Midbrain (tissue), 1 donor: ENCODE measurements around the gene UBXN7.
"Not testable (repeated sequence)": the region's sequence is repeated elsewhere in the genome, so short reads cannot be mapped to it uniquely, and the experiment has no call there.

Experiments
- DNase-seq: peaks from one replicate; lab custom pipeline; 2025; lab: John Stamatoyannopoulos, UW

UBXN7 gene, protein sequence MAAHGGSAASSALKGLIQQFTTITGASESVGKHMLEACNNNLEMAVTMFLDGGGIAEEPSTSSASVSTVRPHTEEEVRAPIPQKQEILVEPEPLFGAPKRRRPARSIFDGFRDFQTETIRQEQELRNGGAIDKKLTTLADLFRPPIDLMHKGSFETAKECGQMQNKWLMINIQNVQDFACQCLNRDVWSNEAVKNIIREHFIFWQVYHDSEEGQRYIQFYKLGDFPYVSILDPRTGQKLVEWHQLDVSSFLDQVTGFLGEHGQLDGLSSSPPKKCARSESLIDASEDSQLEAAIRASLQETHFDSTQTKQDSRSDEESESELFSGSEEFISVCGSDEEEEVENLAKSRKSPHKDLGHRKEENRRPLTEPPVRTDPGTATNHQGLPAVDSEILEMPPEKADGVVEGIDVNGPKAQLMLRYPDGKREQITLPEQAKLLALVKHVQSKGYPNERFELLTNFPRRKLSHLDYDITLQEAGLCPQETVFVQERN

DNA sequence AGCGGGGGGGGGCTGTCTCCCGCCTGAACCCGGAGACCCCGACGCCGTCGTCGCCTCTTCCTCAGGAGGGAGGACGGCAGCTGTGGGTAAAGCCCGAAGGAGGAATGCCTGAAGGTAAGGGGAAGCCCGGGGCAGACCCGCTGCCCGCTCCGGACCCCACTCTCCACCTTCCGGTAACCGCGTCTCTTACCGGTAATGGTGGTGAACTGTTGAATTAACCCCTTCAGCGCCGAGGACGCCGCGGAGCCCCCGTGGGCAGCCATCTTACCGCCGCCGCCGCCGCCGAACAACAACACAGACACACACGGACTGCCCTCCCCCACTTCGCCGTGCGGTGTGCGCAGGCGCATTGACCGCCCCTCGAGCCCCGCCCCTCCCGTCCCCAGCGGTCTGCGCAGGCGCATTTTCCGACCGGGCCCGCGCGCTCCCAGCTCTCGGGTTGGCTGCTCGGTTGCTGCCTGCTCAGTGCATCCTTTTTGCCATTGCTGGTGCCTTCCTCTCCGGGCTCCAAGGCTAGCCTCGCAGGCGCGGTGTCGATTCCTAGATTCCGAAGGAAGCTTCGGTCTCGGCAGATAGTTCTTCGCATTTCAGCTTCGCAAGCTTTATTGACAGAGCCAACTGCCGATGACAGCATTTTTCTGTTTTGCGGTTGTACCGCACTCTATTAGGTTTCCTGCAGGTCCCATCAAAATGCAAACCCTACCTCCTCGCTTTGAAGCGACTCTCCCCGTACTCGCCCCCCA lies at the start of gene UBXN7:
Gene UBXN7, minus strand, starts transcription at position 291 of the 743 bp plus-strand sequence. Its CDS starts 28 bp downstream, at position 263.
- peak; percentile 96 for DNase-seq

DNA sequence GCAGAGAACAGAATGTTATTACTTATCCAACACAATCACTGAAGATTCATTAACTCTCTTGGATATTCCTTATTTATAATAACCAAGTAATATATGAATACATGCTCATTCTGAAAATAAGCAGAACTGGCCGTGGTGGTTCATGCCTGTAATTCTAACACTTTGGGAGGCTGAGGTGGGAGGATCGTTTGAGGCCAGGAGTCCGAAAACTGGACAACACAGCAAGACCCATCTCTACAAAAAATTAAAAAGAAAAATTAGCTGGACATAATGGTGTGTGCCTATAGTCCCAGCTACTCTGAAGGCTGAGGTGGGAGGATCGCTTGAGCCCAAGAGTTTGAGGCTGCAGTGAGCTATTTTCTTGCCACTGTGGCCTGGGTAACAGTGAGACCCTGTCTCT lies 45.5 kb upstream of the UBXN7 start:
- no peak for DNase-seq

DNA sequence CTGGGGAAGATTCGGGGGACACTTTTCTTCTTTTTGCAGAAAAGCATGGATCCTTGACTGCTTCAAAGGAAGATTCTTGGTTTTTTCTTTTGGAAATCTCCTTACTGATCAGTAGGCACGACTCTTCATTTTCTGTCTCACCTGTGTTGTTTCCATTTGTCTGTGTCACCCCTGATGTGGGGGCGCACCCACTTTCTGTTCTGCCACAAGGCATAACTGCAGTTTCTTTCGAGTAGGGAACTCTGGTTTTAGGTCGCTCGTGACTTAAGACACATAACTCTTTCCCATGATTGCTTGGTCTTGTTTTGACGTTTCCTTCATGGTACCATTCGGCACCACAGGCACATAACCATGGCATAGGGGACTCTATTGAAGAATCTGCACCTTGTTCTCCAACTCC lies 40.1 kb upstream of the UBXN7 start:
- DNase-seq, result no peak

DNA sequence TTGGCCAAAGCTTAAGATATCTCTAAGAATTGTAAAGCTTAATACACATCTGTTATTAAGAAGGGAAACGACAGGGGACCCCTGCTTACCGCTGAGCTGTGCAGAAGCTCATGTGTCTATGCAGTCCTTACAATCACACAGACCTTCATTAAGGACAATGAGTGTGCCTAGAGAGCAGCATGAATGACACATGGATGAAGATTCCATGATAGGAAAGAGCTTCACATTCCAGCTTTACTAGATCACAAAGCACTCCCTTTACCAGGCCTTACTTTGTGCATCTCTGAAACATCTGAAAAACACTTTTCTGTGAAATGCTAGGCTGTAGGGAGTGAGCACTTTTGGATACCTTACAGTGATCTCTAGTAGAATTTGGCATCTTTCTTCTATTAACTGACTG lies 39.3 kb upstream of the UBXN7 start:
- no peak for DNase-seq

DNA sequence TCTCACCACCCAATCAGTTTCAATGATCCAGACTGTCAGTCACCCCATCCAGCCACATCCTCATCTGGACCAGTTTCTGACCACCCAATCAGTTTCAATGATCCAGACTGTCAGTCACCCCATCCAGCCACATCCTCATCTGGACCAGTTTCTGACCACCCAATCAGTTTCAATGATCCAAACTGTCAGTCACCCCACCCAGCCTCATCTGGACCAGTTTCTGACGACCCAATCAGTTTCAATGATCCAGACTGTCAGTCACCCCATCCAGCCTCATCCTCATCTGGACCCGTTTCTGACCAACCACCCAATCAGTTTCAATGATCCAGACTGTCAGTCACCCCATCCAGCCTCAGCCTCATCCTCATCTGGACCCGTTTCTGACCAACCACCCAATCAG lies 38.0 kb upstream of the UBXN7 start:
- DNase-seq, result not testable (repeated sequence)

DNA sequence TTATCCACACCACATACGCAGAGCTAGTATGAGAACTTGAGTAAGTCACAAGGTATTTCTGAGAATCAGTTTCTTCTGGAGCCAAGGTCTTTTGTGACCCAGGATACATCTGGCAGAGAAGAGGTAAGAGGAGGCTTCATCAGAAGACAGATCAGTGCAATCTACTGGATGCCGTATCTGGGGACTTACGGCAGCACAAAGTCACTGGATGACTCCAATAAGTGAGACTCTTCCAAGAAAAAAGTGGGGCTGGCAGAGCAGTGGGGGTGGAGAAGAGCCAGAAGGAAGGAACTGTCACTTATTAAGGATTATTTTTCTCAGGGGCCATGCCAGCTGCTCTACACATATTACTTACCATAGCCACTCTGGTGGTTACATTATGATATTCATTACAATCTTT lies 31.6 kb upstream of the UBXN7 start:
- no peak for DNase-seq

DNA sequence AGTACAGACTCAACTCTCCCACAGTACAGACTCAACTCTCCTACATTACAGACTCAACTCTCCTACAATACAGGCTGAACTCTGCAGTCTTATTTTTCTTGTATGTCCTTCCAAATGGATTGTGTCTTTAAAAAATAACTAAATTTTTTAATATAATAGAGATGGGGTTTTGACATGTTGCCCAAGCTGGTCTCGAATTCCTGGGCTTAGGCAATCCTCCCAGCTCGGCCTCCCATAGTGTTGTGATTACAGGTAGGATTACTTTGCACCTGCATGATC lies 31.2 kb upstream of the UBXN7 start:
- DNase-seq, result no peak

DNA sequence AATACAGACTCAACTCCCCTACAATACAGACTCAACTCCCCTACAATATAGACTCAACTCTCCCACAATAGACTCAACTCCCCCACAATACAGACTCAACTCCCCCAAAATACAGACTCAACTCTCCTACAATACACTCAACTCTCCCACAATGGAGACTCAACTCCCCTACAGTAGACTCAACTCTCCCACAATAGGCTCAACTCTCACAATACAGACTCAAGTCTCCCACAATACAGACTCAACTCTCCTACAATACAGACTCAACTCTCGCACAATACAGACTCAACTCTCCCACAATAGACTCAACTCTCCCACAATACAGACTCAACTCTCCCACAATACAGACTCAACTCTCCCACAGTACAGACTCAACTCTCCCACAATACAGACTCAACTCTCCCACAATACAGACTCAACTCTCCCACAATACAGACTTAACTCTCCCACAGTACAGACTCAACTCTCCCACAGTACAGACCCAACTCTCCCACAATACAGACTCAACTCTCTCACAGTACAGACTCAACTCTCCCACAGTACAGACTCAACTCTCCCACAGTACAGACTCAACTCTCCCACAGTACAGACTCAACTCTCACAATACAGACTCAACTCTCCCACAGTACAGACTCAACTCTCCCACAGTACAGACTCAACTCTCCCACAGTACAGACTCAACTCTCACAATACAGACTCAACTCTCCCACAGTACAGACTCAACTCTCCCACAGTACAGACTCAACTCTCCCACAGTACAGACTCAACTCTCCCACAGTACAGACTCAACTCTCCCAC lies 30.7 kb upstream of the UBXN7 start:
- DNase-seq, result not testable (repeated sequence)

DNA sequence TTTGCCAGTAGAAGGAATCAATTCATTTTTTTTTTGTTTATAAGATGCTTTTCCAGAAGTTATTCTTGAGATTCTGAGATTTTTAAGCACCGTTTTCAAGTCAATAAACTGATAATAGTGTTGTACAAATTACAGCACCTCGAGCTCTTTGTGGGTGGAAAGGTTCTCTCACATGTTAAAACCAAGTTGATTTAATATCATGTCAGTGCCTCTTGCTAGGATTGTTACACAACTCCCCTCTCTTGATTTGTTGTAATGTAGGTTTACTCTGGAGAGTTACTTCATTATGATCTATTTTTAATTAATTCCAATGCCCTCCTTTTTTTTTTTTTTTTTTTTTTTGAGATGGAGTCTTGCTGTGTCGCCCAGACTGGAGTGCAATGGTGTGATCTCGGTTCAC lies 25.8 kb upstream of the UBXN7 start:
- no peak for DNase-seq

DNA sequence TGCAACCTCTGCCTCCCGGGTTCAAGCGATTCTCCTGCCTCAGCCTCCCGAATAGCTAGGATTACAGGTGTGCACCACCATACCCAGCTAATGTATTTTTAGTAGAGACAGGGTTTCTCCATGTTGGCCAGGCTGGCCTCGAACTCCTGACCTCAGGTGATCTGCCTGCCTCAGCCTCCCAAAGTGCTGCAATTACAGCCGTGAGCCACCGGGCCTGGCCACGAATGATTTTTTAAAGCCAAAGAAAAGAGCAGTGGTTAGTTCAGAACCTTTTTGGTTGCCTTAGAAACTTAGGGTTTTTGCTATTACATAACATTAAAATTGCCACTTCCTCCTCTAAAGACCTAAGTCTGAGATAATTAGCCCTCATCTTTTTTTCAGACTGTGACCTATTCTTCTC lies 25.2 kb upstream of the UBXN7 start:
- DNase-seq, result not testable (repeated sequence)

DNA sequence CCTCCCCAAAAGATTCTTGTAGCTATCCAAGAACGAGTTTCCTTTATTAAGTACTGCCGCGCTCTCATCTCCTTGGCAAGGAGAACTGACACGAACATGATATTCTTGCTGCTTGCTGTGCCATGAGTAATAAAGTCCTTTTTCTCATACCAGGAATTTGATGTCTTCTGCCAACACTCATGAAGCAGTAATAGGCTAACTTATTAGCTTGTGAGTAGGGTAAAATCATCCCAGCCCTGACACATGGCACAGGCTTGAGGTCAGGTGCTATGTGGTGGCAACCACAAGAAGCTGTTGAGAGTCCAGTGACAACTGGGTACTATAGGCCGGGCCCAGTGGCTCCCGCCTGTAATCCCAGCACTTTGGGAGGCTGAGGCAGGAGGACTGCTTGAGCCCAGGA lies 22.7 kb upstream of the UBXN7 start:
- DNase-seq, result no peak

DNA sequence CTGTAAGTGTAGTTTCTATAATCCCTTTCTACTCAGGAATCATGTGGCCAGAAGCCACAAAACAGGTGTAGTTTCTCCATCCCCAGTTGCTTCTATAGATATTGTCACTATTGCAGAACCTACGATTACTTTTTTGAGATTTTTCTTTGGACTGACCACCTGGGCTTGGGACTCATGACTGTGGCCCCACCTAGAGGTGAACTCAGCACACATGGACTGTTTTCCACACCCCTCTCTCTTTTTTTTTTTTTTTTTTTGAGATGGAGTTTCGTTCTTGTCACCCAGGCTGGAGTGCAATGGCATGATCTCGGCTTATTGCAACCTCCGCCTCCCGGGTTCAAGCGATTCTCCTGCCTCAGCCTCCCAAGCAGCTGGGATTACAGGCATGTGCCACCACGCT lies 13.2 kb upstream of the UBXN7 start:
- DNase-seq, result not testable (repeated sequence)

DNA sequence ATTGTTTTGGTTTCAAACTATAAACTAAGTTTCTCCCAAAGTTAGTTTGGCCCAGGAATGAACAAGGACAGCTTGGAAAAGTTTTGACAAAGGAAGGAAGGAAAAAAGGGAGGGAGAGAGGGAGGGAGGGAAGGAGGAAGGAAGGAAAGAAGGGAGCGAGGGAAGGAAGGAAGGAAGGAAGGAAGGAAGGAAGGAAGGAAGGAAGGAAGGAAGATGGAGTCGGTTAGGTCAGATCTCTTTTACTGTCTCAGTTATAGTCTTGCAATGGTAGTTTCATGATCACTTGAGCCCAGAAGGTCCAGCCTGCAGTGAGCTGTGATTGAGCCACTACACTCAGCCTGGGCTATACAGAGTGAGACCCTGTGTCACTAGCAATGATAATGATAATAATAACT lies 12.3 kb upstream of the UBXN7 start:
- no peak for DNase-seq

DNA sequence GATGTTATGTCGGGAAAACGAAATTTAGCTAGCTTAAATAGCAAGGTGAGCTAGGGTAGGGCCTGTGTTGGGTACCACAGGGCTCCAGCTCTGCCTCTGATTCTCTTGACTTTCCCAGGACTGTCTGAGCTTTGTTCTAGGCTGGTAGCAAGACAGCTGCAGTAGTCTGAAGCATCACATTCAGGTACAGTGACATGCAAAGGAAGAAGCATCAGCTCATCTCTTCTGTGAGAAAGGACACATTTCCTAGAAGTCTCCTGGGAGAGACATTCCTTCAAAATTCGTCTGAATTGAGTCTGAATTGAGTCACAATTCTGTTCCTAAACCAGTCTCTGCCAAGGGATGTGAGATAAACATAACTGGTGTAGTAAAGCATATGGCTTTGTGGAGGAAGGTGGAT lies 8.5 kb upstream of the UBXN7 start:
- no peak for DNase-seq

DNA sequence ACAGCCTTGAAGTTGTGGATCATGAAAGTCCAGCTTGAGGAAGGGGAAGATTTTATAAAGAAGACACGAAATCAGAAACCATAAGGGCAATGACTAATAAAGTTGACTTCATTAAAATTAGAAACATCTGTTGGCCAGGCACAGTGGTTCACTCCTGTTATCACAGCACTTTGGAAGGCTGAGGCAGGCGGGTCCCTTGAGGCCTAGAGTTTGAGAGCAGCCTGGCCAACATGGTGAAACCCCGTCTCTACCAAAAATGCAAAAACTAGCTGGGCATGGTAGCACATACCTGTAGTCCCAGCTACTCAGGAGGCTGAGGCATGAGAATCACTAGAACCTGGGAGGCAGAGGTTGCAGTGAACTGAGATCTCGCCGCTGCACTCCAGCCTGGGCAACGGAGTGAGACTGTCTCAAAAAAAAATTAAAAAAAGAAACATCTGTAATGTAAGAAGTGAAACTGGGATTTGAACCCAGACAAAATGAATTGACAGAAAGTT lies 7.9 kb upstream of the UBXN7 start:
- DNase-seq, result no peak

DNA sequence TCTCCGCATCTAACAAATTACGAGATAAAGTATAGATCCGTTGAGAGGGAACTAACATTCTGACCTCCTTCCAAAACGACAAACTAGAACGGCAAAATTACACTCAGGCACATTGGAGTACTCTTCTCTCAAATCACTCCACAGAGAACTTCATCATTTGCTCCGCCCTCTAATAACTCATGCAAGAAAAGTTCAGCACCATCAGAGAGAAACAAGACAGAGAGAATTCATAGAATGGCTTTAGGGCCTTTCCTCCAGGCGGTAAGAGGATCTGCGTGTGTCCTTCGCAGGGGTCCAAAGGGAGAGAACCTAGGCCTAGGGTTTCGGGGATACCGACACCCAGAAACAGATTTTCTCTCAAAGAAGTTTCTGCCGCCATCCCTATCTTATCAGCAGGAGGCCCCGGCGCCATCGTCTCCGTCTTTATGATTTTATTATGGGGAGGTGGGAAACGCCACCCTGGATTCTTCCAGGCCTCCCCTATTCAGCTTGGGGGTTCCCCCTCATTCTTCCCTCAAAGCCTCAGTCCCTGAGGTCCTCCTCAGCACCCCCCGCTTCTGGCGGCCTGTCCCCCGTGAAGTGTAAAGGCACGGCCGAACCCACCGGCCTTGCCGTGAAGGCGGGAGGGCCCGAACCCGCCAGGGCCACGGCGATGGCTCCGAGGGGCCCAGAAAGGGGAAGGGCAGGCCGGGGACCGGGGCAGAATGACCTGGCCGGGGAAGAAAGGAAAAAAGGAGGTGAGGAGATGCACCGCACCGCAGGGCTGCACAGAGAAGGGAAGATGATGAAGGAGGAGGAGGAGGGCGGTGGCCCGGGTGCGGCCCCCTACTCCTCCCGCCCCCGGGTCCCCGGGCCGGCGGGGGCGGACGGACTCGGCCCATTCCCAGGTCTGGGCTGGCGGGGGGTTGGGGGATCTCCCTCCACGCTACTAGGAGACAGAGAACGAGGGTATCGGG lies 768 bp downstream of the UBXN7 start:
- DNase-seq, result peak; percentile 30

DNA sequence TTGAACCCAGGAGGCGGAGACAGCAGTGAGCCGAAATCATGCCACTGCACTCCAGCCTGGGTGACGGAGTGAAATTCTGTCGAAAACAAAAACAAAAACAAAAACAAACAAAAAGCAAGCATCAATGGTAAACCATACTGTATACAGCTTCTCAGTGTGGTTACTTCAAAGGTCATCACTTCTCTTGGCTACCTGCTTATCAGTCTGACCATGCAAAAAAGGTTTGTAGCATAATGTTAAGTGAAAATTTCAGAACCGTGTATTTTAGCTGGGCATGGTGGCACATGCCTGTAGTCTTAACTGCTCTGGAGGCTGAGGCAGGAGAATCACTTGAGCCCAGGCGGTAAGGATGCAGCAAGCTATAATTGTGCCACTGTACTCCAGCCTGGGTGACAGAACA lies 4.2 kb downstream of the UBXN7 start:
- no peak for DNase-seq

DNA sequence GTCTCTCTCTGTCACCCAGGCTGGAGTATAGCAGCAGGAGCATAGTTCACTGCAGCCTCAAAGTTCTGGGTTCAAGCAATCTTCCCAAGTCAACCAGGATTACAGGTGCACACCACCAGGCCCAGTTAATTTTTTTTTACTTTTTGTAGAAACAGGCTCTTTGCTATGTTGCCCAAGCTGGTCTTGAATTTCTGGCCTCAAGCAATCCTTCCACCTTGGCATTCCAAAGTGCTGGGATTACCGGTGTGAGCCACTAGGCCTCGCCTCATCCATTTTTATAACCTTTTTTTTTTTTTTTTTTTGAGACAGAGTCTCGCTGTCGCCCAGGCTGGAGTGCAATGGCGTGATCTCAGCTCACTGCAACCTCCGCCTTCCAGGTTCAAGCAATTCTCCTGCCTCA lies 7.8 kb downstream of the UBXN7 start:
- DNase-seq, result not testable (repeated sequence)

DNA sequence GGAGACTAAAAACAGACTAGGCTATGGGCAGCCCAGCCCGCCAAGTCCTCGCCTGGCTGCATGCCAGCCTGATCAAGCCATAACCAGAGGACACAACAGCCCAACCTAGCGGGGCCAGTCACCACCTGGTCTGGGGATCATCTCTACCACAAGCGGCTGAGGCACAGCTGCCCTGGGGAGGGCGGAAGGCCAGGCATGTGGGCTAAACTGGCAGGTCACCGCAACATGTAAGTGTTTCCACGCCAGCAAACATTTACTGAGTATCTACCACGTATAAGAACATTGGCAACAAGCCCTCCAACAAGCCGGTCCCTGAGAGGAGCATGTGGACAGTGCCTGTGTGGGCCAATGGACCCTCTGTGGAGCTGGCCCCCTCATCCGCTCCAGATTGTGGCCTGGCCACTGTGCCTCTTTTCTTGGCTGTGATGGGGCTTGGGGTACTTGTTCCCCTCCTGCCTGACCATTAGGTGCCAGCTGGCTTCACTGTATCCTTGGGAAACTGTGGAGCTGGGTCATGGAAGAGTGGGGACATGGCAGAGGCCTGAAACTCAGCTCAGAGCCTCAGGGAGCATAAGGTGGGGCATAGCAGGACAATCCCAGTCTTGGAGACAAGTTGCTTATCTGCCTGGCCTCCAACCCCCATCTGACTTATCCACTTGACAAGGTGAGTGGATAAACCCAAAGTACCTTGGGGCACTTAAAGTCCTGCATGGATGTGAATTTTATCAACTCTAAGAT lies 9.0 kb downstream of the UBXN7 start:
- no peak for DNase-seq

DNA sequence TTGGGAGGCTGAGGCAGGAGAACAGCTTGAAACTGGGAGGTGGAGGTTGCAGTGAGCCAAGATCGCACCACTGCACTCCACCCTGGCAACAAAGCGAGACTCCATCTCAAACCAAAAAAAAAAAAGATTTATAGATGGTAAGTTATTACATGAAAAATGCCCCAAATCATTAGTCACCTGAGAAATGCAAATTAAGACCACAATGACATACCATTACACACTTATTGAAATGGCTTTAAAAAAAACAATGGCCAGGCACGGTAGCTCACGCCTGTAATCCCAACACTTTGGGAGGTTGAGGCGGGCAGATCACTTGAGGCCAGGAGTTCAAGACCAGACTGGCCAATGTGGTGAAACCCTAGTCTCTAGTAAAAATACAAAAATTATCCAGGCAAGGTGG lies 10.6 kb downstream of the UBXN7 start:
- DNase-seq, result not testable (repeated sequence)

DNA sequence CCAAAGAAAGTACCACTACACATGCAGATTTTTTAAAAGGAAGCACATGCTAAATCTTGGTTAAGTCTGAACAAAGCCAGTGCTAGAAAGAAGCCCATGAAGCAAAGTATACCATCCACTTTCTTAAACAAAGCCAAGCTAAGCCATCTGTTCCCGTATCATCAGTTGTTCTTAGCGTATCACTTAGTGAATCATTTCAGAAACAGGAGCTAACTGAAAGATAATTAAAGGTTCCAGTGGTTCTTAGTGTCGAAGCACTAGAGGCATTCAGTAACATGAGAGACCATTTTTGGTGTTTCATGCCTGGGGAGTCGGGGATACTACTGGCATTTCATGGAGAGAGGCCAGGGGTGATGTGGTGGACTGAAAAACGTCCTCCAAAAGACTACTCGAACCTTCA lies 12.8 kb downstream of the UBXN7 start:
- no peak for DNase-seq
